H1 (cell line): ENCODE data around the gene ARHGEF25. TPM values are rescaled to one million over a fixed set of nuclear protein-coding genes. Genes with fewer than 3 reads are reported as not detected.

Source experiments
- CTCF ChIA-PET: fragments of 300-600 bp; sonication (Branson Sonifier 250); formaldehyde crosslinking; loops from one replicate; lab custom pipeline; 2021; ENCODE audit not compliant: partially characterized antibody; lab: Charles Lee
- POLR2A ChIA-PET: fragments of 300-600 bp; sonication (Branson Sonifier 250); formaldehyde crosslinking; loops from one replicate; lab custom pipeline; 2021; ENCODE audit warnings: inconsistent platforms; ENCODE audit not compliant: partially characterized antibody; lab: Charles Lee
- DNase-seq, 2 experiments: peaks; one replicate each; pipeline versions ENCODE4 v3.0.0 to v3.0.0-alpha.2; 2010 to 2022; ENCODE audit warnings: low spot score in 2 of 2, low read depth in 1 of 2, mixed read lengths in 1 of 2
- FAIRE-seq: peaks from 2 replicates; lab custom pipeline; 2011; peaks lifted over from hg19 to GRCh38; lab: Jason Lieb, UNC
- H2AFZ ChIP-seq: 2 replicates; pipeline ENCODE4 v1.8.1; 2012; ENCODE audit warnings: low read length, inconsistent platforms
- H2AK5ac ChIP-seq: 2 replicates; pipeline ENCODE4 v1.6.1; 2013; ENCODE audit warnings: low read depth, low read length
- H2BK120ac ChIP-seq: replicated peaks from 2 replicates; pipeline ENCODE3; 2013; ENCODE audit warnings: low read depth, low read length, inconsistent platforms
- H2BK12ac ChIP-seq: 2 replicates; pipeline ENCODE4 v1.6.1; 2013; ENCODE audit warnings: low read depth, low read length
- H2BK15ac ChIP-seq: 2 replicates; pipeline ENCODE4 v1.6.1; 2013; ENCODE audit warnings: low read length
- H2BK20ac ChIP-seq: 2 replicates; pipeline ENCODE4 v1.6.1; 2013; ENCODE audit warnings: low read length
- H2BK5ac ChIP-seq: 2 replicates; pipeline ENCODE4 v1.6.1; 2013; ENCODE audit warnings: low read depth, low read length
- H3K14ac ChIP-seq: 2 replicates; pipeline ENCODE4 v1.6.1; 2013; ENCODE audit warnings: inconsistent platforms; ENCODE audit not compliant: insufficient read length
- H3K18ac ChIP-seq: 2 replicates; pipeline ENCODE4 v1.6.1; 2013; ENCODE audit warnings: low read length; ENCODE audit errors: extremely low read depth
- H3K23ac ChIP-seq: 2 replicates; pipeline ENCODE4 v1.6.1; 2013; ENCODE audit warnings: inconsistent platforms; ENCODE audit not compliant: insufficient read length
- H3K23me2 ChIP-seq: 2 replicates; pipeline ENCODE4 v1.6.1; 2013; ENCODE audit warnings: low read depth, low read length
- H3K27ac ChIP-seq: 2 replicates; pipeline ENCODE4 v1.6.1; 2011; ENCODE audit warnings: low read depth, low read length, inconsistent platforms
- H3K27me3 ChIP-seq, 4 experiments: replicated peaks in 1 of 4; 1 replicate in 1 of 4; 2 replicates in 3 of 4; pipeline versions ENCODE4 v1.6.1 to v1.8.1; 2011 to 2013; ENCODE audit warnings: low read length in 3 of 4, mild to moderate bottlenecking in 3 of 4, inconsistent platforms in 2 of 4, mixed read lengths in 2 of 4, moderate library complexity in 1 of 4; ENCODE audit not compliant: control insufficient read depth in 3 of 4, insufficient read depth in 3 of 4; ENCODE audit errors: extremely low read depth in 1 of 4
- H3K36me3 ChIP-seq, 4 experiments: 2 replicates each; pipeline versions ENCODE4 v1.6.1 to v1.8.1; 2011 to 2013; ENCODE audit warnings: mild to moderate bottlenecking in 4 of 4, low read length in 3 of 4, moderate library complexity in 2 of 4, control low read depth in 1 of 4, inconsistent platforms in 1 of 4; ENCODE audit not compliant: insufficient read depth in 4 of 4, control insufficient read depth in 2 of 4
- H3K4ac ChIP-seq: replicated peaks from 2 replicates; pipeline ENCODE3; 2013; ENCODE audit warnings: low read length, low read depth, mixed read lengths, inconsistent platforms; ENCODE audit not compliant: insufficient read length
- H3K4me1 ChIP-seq, 4 experiments: replicated peaks in 1 of 4; 1 replicate in 1 of 4; 2 replicates in 3 of 4; pipeline versions ENCODE4 v1.6.1 to v1.8.1; 2011 to 2013; ENCODE audit warnings: low read length in 3 of 4, inconsistent platforms in 2 of 4, mixed read lengths in 1 of 4; ENCODE audit not compliant: insufficient read depth in 4 of 4, control insufficient read depth in 3 of 4
- H3K4me2 ChIP-seq, 2 experiments: 2 replicates each; pipeline versions ENCODE4 v1.6.1 to v1.8.1; 2011 to 2013; ENCODE audit warnings: low read depth in 2 of 2, low read length in 2 of 2, control low read depth in 1 of 2, inconsistent platforms in 1 of 2, mild to moderate bottlenecking in 1 of 2; ENCODE audit not compliant: insufficient read depth in 1 of 2
- H3K4me3 ChIP-seq, 4 experiments: fragments of 200-600, 300-600 bp in 1 of 4; sonication (generic), shearing (Covaris generic), sonication (Bioruptor Twin) in 1 of 4; 2 replicates each; pipeline versions ENCODE4 v1.5.1 to v1.8.1; 2011 to 2016; ENCODE audit warnings: low read length in 4 of 4, low read depth in 3 of 4, control low read depth in 2 of 4, inconsistent platforms in 2 of 4, mild to moderate bottlenecking in 2 of 4, mixed read lengths in 1 of 4, moderate library complexity in 1 of 4; ENCODE audit not compliant: insufficient read depth in 2 of 4; ENCODE audit errors: extremely low read depth in 1 of 4
- H3K56ac ChIP-seq: replicated peaks from 2 replicates; pipeline ENCODE3; 2013; ENCODE audit warnings: low read depth, mild to moderate bottlenecking, mixed read lengths, low read length, inconsistent platforms; ENCODE audit not compliant: insufficient read length
- H3K79me1 ChIP-seq: 2 replicates; pipeline ENCODE4 v1.6.1; 2013; ENCODE audit warnings: low read depth, low read length, control low read depth
- H3K79me2 ChIP-seq, 2 experiments: 2 replicates each; pipeline versions ENCODE4 v1.6.1 to v1.8.1; 2012 to 2013; ENCODE audit warnings: low read length in 2 of 2, mild to moderate bottlenecking in 2 of 2, inconsistent platforms in 1 of 2; ENCODE audit not compliant: insufficient read depth in 2 of 2, control insufficient read depth in 1 of 2
- H3K9ac ChIP-seq, 4 experiments: replicated peaks in 1 of 4; 1 replicate in 1 of 4; 2 replicates in 3 of 4; pipeline versions ENCODE4 v1.6.1 to v1.8.1; 2011 to 2013; ENCODE audit warnings: low read depth in 3 of 4, low read length in 3 of 4, control low read depth in 2 of 4, mild to moderate bottlenecking in 2 of 4, moderate library complexity in 2 of 4, inconsistent platforms in 1 of 4; ENCODE audit errors: extremely low read depth in 1 of 4
- H3K9me3 ChIP-seq, 2 experiments: 2 replicates each; pipeline versions ENCODE4 v1.6.1 to v1.8.1; 2012 to 2013; ENCODE audit warnings: mild to moderate bottlenecking in 2 of 2, moderate library complexity in 2 of 2, control low read depth in 1 of 2, inconsistent platforms in 1 of 2, low read depth in 1 of 2, low read length in 1 of 2, mixed read lengths in 1 of 2; ENCODE audit not compliant: insufficient read depth in 2 of 2
- H4K20me1 ChIP-seq, 2 experiments: replicated peaks in 1 of 2; 2 replicates each; pipeline versions ENCODE3 to v1.8.1; 2011 to 2013; ENCODE audit warnings: inconsistent platforms in 2 of 2, low read length in 2 of 2, mild to moderate bottlenecking in 1 of 2; ENCODE audit not compliant: insufficient read depth in 2 of 2, control insufficient read depth in 1 of 2
- H4K5ac ChIP-seq: 2 replicates; pipeline ENCODE4 v1.6.1; 2013; ENCODE audit warnings: low read length, low read depth, mixed read lengths, inconsistent platforms; ENCODE audit not compliant: insufficient read length
- H4K8ac ChIP-seq: 2 replicates; pipeline ENCODE4 v1.8.0; 2013; ENCODE audit warnings: mild to moderate bottlenecking, moderate library complexity, low read length, inconsistent platforms; ENCODE audit not compliant: insufficient read depth; ENCODE audit errors: extremely low read depth
- H4K91ac ChIP-seq: replicated peaks from 2 replicates; pipeline ENCODE3; 2013; ENCODE audit warnings: low read length, mixed read lengths, inconsistent platforms; ENCODE audit not compliant: insufficient read length
- TCF12 ChIP-seq: IDR thresholded peaks from 2 replicates; pipeline ENCODE4 v1.6.1; 2011; ENCODE audit warnings: low read depth, mild to moderate bottlenecking, low read length
- WGBS, 2 experiments: shearing (Covaris generic) in 1 of 2; methylation state at CpG; one replicate each; pipeline versions ENCODE4 v1.1.6 to v1.1.7; 2013 to 2015; ENCODE audit warnings: low lambda C conversion rate in 2 of 2, mixed read lengths in 2 of 2, inconsistent platforms in 1 of 2, low coverage in 1 of 2, missing lambda C conversion rate in 1 of 2; ENCODE audit not compliant: insufficient replicate concordance in 2 of 2, insufficient coverage in 1 of 2, insufficient read length in 1 of 2; ENCODE audit errors: extremely low coverage in 1 of 2, missing lambda C conversion rate in 1 of 2; 5-methylcytosine and 5-hydroxymethylcytosine counted together
- polyA plus RNA-seq, 7 experiments: library from polyadenylated mRNA; depleted of rRNA in 3 of 7; stranded (reverse) in 5 of 7; unstranded in 2 of 7; fragments of >200 nt in 5 of 7; fragments of 200-250 nt in 2 of 7; gene quantifications; 1 replicate in 5 of 7; 2 replicates in 1 of 7; 4 replicates in 1 of 7; pipeline versions ENCODE4 v1.2.1 to v1.2.3, GENCODE V29; 2011 to 2013; ENCODE audit warnings: missing spikeins in 2 of 7, mixed read lengths in 2 of 7
- total RNA-seq: library from RNA; stranded (reverse); fragmentation: NEBNext Ultra II Directional; extraction: Animal tissue kit (Norgen Biotek cat#: 25700); gene quantifications from 2 replicates; pipeline ENCODE4 v1.2.1, GENCODE V29; 2021

The ARHGEF25 gene
- total and polyA plus RNA-seq, 2 of the 8 experiments (the other 6 are each of a cell fraction or from before 2014, with no cell fraction given), result 5.9 to 8.8 TPM

DNA sequence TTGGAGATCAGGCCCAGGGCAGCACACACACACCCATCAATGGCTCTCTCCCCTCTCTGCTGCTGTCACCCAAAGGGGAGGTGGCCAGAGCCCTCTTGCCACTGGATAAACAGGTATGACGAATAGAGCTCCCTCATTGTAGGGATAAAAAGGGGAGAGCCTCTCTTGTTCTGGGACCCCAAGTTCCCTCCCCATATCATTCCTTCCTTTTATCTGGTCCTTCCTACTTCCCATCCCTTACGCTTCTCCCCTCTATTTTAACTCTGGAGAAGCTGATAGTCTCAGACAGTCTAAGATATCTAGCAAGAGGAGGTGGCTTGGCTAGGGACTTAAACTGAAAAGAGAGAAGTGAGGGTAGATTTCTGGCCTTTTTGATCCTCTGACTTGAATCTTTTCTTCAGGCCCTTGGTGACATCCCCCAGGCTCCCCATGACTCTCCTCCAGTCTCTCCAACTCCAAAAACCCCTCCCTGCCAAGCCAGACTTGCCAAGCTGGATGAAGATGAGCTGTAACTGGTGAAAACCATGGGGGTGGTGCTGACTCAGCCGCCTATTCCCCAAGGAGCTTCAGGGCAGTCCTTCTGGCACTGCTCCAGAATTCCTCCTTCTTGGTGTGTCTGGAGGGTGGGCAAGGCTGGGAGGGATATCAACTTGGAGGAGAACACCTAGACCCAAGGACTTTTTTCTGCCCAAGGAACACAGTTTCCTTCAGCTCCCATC is 5.3 kb downstream of the ARHGEF25 start:
- Histone ChIP-seq H3K14ac (no peak overlapping the region), H3K9me3 (no peaks in the 10 kb centered on the region; a peak in 1 of 4 replicates), H2AK5ac (no peak overlapping the region), H2AFZ (no peak overlapping the region), H4K5ac (no peak overlapping the region), H2BK15ac (no peak overlapping the region), H2BK12ac (no peak overlapping the region), H3K79me2 (no peaks in the 10 kb centered on the region), H3K23ac (no peak overlapping the region), H3K56ac (no peak overlapping the region), H3K27me3 (peaks cover 44 to 93% (median 90%) of the 10 kb centered on the region in 4 experiments), H3K4me3 (no peak overlapping the region)
- DNase-seq, result no peak
- WGBS, 2 experiments, result 73% methylated on average over 3 of the region's 3 CpGs; no CpG with 5 or more reads in 1 of the 2 experiments
- CTCF ChIA-PET, result interaction anchor here (0.6 to 12.5 kb wide), 9 partner anchors 9 to 304 kb away, joined by 3 to 124 read pairs (median 5); partner anchors contain the start of gene B4GALNT1
- no peak for FAIRE-seq
- no peak for TF ChIP-seq TCF12
- TF ChIP-seq, all 59 proteins: peak for 0
- Histone ChIP-seq H3K9ac (no peak overlapping the region), H4K20me1 (peaks cover 0 to 25% of the 10 kb centered on the region in 2 experiments), H2BK20ac (no peak overlapping the region), H3K79me1 (no peaks in the 10 kb centered on the region), H3K4me2 (no peak overlapping the region), H3K4me1 (peaks cover 2 to 25% (median 13%) of the 10 kb centered on the region in 4 experiments), H2BK120ac (no peak overlapping the region), H3K27ac (no peak overlapping the region), H4K91ac (no peak overlapping the region), H2BK5ac (no peak overlapping the region), H3K18ac (no peak overlapping the region), H3K4ac (no peak overlapping the region), H3K23me2 (peaks cover 8% of the 10 kb centered on the region; the same call in 1 of the 2 replicates), H3K36me3 (no peaks in the 10 kb centered on the region), H4K8ac (no peak overlapping the region)
- POLR2A ChIA-PET, result interaction anchor here (1.1 to 1.8 kb wide), 7 partner anchors 13 to 129 kb away, joined by 3 to 6 read pairs (median 3); partner anchors contain the start of genes DDIT3, PIP4K2C and TSPAN31
